SH-SY5Y (cell line): ENCODE measurements around the gene MCMBP.

Experiments used
- GATA2 ChIP-seq: IDR thresholded peaks from 2 replicates; pipeline ENCODE4 v1.6.1; 2011; ENCODE audit warnings: mild to moderate bottlenecking, low read depth, low read length
- GATA3 ChIP-seq: IDR thresholded peaks from 2 replicates; pipeline ENCODE4 v1.6.1; 2011; ENCODE audit warnings: low read depth, mild to moderate bottlenecking, low read length, moderate library complexity

DNA sequence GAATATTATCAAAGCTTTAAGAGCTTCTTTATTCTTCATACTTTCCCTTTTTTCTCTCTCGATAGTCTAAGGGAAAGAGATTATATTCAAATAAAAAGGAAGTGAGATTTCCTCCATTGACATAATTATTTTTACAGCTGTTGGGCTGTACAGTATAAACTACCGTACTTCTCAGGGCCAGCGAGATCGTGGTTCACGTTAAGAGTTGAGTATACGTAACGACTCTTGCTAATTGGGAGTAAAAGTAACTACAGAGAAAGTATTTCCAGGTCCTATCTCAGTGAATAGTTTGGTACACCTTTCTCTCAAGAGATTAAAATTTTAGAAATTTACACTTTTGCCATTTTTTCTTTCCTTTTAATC is 89.0 kb downstream of the MCMBP start:
- TF ChIP-seq GATA2 (no peak), GATA3 (no peak)
